WTC11 (cell line): ENCODE data around the gene COBL. TPM values are rescaled to one million over a fixed set of nuclear protein-coding genes. Genes with fewer than 3 reads are reported as not detected.

Experiments
- ATAC-seq: fragments of 200-7000 bp; cut with Tn5 transposase; 2 replicates; pipeline ENCODE4 v1.10.0; 2021; ENCODE audit warnings: mild to moderate bottlenecking, moderate library complexity
- CTCF ChIA-PET: fragments of 300-600 bp; sonication (Branson Sonifier 250); formaldehyde crosslinking; loops from one replicate; lab custom pipeline; 2021; ENCODE audit warnings: antibody characterized with exemption; lab: Charles Lee
- POLR2A ChIA-PET: fragments of 350-600 bp; sonication (Branson Sonifier 250); formaldehyde crosslinking; loops from one replicate; lab custom pipeline; 2021; ENCODE audit warnings: antibody characterized with exemption; lab: Charles Lee
- DNase-seq: peaks from one replicate; pipeline ENCODE4 v3.0.0; 2021; ENCODE audit warnings: low spot score
- H3K27ac Mint-ChIP-seq: 2 replicates; pipeline ENCODE4 v1.8.0; 2021; ENCODE audit warnings: mixed read lengths
- H3K27me3 Mint-ChIP-seq: 2 replicates; pipeline ENCODE4 v1.8.0; 2021; ENCODE audit warnings: low read depth, mild to moderate bottlenecking, moderate library complexity, mixed read lengths
- H3K36me3 Mint-ChIP-seq: 2 replicates; pipeline ENCODE4 v1.8.0; 2021; ENCODE audit warnings: mixed read lengths
- H3K4me1 Mint-ChIP-seq: 2 replicates; pipeline ENCODE4 v1.8.0; 2022; ENCODE audit warnings: mixed read lengths
- H3K4me3 Mint-ChIP-seq: 2 replicates; pipeline ENCODE4 v1.8.0; 2021; ENCODE audit warnings: mild to moderate bottlenecking, moderate library complexity, mixed read lengths
- H3K9me3 Mint-ChIP-seq: 2 replicates; pipeline ENCODE4 v1.8.0; 2021; ENCODE audit warnings: mixed read lengths
- FOXK1 ChIP-seq: sonication (generic); formaldehyde crosslinking; IDR thresholded peaks from 2 replicates; pipeline ENCODE4 v1.8.0; 2022; ENCODE audit warnings: mild to moderate bottlenecking, moderate library complexity, missing genetic modification reagents
- HMGA2 ChIP-seq: fragments of 250-450 bp; sonication (Bioruptor Pico); IDR thresholded peaks from 2 replicates; pipeline ENCODE4 v1.4.0; 2021; ENCODE audit warnings: mild to moderate bottlenecking, moderate library complexity
- JUN ChIP-seq: sonication (generic); formaldehyde crosslinking; IDR thresholded peaks from 2 replicates; pipeline ENCODE4 v1.8.0; 2023; ENCODE audit warnings: mild to moderate bottlenecking, missing genetic modification reagents
- KAT7 ChIP-seq: sonication (generic); formaldehyde crosslinking; IDR thresholded peaks from 2 replicates; pipeline ENCODE4 v1.8.1; 2023; ENCODE audit warnings: missing genetic modification reagents, mild to moderate bottlenecking, borderline replicate concordance
- NFE2L1 ChIP-seq: sonication (generic); formaldehyde crosslinking; IDR thresholded peaks from 2 replicates; pipeline ENCODE4 v1.8.1; 2023; ENCODE audit warnings: missing genetic modification reagents
- RELA ChIP-seq: sonication (generic); formaldehyde crosslinking; IDR thresholded peaks from 2 replicates; pipeline ENCODE4 v1.8.1; 2022; ENCODE audit warnings: missing genetic modification reagents, mild to moderate bottlenecking, borderline replicate concordance
- SMAD4 ChIP-seq: sonication (generic); formaldehyde crosslinking; IDR thresholded peaks from 2 replicates; pipeline ENCODE4 v1.8.0; 2022; ENCODE audit warnings: mild to moderate bottlenecking, missing genetic modification reagents
- ZNF121 ChIP-seq: sonication (generic); formaldehyde crosslinking; IDR thresholded peaks from 2 replicates; pipeline ENCODE4 v1.8.0; 2023; ENCODE audit warnings: missing genetic modification reagents
- total RNA-seq: library from RNA; stranded (reverse); gene quantifications from 3 replicates; pipeline ENCODE4 v1.2.3, GENCODE V29; 2021
- TF ChIP-seq, protein P1 (sequence below): sonication (generic); formaldehyde crosslinking; IDR thresholded peaks from 2 replicates; pipeline ENCODE4 v1.8.1; 2023; ENCODE audit warnings: mild to moderate bottlenecking, missing genetic modification reagents, borderline replicate concordance
- TF ChIP-seq, protein P2 (sequence below): sonication (generic); formaldehyde crosslinking; conservative IDR thresholded peaks from 2 replicates; pipeline ENCODE4 v1.8.1; 2022; ENCODE audit warnings: mild to moderate bottlenecking, missing genetic modification reagents
- TF ChIP-seq, protein P3 (sequence below): fragments of 250-450 bp; sonication (Bioruptor Pico); IDR thresholded peaks from 2 replicates; pipeline ENCODE4 v1.9.0; 2021; ENCODE audit warnings: mild to moderate bottlenecking
- TF ChIP-seq, protein P4 (sequence below): sonication (generic); formaldehyde crosslinking; IDR thresholded peaks from 2 replicates; pipeline ENCODE4 v1.8.1; 2022; ENCODE audit warnings: low read depth, missing genetic modification reagents, borderline replicate concordance
- TF ChIP-seq, protein P5 (sequence below): sonication (generic); formaldehyde crosslinking; IDR thresholded peaks from 2 replicates; pipeline ENCODE4 v1.8.0; 2022; ENCODE audit warnings: mild to moderate bottlenecking, missing genetic modification reagents
- TF ChIP-seq, protein P6 (sequence below): sonication (generic); formaldehyde crosslinking; IDR thresholded peaks from 2 replicates; pipeline ENCODE4 v1.8.0; 2022; ENCODE audit warnings: mild to moderate bottlenecking, missing genetic modification reagents
- TF ChIP-seq, protein P7 (sequence below): sonication (generic); formaldehyde crosslinking; IDR thresholded peaks from 2 replicates; pipeline ENCODE4 v1.8.0; 2023; ENCODE audit warnings: mild to moderate bottlenecking, missing genetic modification reagents

COBL gene
- total RNA-seq, 1 experiment from 2014 or later: 36.5 TPM

DNA sequence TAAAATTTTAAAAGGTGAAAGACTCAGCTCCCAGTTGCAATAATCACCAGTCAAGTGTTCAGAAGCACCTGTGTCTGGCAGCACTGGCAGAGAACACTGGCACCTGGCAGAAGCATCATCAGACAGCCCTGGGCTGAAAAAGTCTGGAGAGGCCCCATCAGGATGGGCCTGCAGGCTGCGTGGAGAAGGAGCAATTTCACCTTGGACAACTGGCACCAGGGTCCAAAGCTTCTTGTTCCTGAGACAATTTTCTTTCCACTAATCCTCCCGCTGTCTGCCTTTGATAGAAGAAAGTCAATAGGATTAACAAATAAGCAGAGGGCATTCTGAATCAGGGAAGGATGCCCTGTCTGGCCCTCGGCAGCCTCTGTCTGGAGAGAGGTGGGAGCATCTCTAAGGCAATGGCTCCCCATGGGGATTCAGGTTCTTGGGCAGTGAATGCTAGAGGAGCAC lies 6.5 kb downstream of the COBL start (continued):
- TF ChIP-seq, protein P1, sequence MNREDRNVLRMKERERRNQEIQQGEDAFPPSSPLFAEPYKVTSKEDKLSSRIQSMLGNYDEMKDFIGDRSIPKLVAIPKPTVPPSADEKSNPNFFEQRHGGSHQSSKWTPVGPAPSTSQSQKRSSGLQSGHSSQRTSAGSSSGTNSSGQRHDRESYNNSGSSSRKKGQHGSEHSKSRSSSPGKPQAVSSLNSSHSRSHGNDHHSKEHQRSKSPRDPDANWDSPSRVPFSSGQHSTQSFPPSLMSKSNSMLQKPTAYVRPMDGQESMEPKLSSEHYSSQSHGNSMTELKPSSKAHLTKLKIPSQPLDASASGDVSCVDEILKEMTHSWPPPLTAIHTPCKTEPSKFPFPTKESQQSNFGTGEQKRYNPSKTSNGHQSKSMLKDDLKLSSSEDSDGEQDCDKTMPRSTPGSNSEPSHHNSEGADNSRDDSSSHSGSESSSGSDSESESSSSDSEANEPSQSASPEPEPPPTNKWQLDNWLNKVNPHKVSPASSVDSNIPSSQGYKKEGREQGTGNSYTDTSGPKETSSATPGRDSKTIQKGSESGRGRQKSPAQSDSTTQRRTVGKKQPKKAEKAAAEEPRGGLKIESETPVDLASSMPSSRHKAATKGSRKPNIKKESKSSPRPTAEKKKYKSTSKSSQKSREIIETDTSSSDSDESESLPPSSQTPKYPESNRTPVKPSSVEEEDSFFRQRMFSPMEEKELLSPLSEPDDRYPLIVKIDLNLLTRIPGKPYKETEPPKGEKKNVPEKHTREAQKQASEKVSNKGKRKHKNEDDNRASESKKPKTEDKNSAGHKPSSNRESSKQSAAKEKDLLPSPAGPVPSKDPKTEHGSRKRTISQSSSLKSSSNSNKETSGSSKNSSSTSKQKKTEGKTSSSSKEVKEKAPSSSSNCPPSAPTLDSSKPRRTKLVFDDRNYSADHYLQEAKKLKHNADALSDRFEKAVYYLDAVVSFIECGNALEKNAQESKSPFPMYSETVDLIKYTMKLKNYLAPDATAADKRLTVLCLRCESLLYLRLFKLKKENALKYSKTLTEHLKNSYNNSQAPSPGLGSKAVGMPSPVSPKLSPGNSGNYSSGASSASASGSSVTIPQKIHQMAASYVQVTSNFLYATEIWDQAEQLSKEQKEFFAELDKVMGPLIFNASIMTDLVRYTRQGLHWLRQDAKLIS (CRISPR knock-in tag): no peak
- TF ChIP-seq, protein P2, sequence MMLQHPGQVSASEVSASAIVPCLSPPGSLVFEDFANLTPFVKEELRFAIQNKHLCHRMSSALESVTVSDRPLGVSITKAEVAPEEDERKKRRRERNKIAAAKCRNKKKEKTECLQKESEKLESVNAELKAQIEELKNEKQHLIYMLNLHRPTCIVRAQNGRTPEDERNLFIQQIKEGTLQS (CRISPR knock-in tag): no peak
- TF ChIP-seq, protein P3, sequence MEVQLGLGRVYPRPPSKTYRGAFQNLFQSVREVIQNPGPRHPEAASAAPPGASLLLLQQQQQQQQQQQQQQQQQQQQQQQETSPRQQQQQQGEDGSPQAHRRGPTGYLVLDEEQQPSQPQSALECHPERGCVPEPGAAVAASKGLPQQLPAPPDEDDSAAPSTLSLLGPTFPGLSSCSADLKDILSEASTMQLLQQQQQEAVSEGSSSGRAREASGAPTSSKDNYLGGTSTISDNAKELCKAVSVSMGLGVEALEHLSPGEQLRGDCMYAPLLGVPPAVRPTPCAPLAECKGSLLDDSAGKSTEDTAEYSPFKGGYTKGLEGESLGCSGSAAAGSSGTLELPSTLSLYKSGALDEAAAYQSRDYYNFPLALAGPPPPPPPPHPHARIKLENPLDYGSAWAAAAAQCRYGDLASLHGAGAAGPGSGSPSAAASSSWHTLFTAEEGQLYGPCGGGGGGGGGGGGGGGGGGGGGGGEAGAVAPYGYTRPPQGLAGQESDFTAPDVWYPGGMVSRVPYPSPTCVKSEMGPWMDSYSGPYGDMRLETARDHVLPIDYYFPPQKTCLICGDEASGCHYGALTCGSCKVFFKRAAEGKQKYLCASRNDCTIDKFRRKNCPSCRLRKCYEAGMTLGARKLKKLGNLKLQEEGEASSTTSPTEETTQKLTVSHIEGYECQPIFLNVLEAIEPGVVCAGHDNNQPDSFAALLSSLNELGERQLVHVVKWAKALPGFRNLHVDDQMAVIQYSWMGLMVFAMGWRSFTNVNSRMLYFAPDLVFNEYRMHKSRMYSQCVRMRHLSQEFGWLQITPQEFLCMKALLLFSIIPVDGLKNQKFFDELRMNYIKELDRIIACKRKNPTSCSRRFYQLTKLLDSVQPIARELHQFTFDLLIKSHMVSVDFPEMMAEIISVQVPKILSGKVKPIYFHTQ (CRISPR knock-in tag): no peak
- TF ChIP-seq FOXK1 (CRISPR knock-in tag): no peak

DNA sequence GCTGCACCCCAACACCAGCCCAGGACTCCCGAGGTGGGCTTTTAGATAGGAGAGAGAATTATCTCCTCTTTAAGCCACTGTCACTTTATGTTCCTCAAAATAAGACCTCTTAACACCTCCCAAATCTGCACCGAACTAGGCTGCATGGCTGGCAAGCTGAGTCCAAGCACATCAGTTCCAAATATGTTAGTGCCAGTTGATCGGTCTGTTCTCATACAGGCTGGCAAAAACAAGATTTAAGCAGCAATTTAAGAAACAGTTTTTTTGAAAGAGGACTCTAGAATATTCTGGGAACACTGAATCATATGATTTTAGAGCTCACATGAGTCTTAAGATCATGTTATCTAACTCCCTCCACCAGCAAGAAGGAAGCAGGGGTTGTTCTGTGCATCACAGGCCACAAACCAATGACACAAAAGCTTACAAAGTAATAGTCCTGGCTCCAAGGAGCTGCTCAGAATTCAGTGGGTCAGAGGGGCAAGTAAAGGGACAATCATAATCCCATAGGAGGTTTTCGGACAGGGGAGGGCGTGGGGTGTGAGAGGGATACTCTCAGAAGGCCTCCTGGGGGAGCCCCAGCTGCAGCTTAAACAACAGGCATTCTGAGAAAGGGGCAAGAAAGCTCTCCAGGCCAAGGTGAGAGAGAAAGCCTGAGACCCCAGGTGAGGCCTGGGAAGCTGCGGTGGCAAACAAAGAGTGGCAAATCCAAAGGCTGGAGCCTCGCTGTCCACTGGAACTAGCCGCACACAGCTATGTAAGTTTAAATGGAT lies 7.1 kb downstream of the COBL start:
- Mint-ChIP-seq H3K4me3 (no peak overlapping the region), H3K36me3 (no peaks in the 10 kb centered on the region), H3K27ac (peak overlapping the region; percentile 56; the same call in 1 of the 2 replicates), H3K27me3 (peaks cover 7% of the 10 kb centered on the region), H3K9me3 (no peaks in the 10 kb centered on the region), H3K4me1 (peaks cover 81% of the 10 kb centered on the region)
- TF ChIP-seq NFE2L1 (CRISPR knock-in tag): no peak
- TF ChIP-seq ZNF121 (CRISPR knock-in tag): no peak
- ChIA-PET CTCF (interaction anchor here (0.5 to 3.7 kb wide), 18 partner anchors 8 to 168 kb away, joined by 3 to 37 read pairs (median 5); no protein-coding TSS in a partner anchor), POLR2A (no interaction called here)
- DNase-seq: peak; percentile 36
- peak; percentile 61 for ATAC-seq

DNA sequence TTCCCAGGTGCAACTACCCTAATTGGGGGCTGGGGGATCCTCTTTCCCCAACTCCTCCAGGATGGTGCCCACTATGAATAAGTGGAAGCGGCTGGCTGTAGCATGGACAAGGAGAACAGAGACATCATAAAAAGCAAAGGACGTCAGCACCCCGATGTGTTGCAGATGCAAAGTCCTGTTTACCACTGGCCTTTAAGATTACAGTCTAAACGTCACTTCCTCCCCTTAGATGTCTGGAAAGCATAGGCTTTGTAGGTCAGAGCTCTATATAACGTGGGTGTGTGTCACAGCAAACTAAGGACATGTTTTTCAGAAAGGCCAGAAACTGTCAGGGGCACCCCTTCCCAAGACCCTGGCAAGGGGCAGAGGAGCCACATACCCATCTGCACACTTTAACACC lies 7.9 kb downstream of the COBL start:
- POLR2A ChIA-PET: no interaction called here
- Mint-ChIP-seq H3K4me1 (peaks cover 73% of the 10 kb centered on the region), H3K36me3 (no peaks in the 10 kb centered on the region), H3K27ac (peak overlapping the region; percentile 57), H3K27me3 (no peaks in the 10 kb centered on the region; the same call in 1 of the 2 replicates), H3K4me3 (no peak overlapping the region), H3K9me3 (no peaks in the 10 kb centered on the region)
- DNase-seq: no peak
- CTCF ChIA-PET: interaction anchor here (1.0 to 3.7 kb wide), 9 partner anchors 18 to 148 kb away, joined by 3 to 37 read pairs (median 6); no protein-coding TSS in a partner anchor
- ATAC-seq: no peak
- no peak for TF ChIP-seq SMAD4 (CRISPR knock-in tag)
- TF ChIP-seq, protein P4, sequence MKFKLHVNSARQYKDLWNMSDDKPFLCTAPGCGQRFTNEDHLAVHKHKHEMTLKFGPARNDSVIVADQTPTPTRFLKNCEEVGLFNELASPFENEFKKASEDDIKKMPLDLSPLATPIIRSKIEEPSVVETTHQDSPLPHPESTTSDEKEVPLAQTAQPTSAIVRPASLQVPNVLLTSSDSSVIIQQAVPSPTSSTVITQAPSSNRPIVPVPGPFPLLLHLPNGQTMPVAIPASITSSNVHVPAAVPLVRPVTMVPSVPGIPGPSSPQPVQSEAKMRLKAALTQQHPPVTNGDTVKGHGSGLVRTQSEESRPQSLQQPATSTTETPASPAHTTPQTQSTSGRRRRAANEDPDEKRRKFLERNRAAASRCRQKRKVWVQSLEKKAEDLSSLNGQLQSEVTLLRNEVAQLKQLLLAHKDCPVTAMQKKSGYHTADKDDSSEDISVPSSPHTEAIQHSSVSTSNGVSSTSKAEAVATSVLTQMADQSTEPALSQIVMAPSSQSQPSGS (CRISPR knock-in tag): no peak
- TF ChIP-seq, protein P5, sequence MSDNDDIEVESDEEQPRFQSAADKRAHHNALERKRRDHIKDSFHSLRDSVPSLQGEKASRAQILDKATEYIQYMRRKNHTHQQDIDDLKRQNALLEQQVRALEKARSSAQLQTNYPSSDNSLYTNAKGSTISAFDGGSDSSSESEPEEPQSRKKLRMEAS (CRISPR knock-in tag): no peak
- TF ChIP-seq HMGA2 (CRISPR knock-in tag): no peak
- TF ChIP-seq, protein P6, sequence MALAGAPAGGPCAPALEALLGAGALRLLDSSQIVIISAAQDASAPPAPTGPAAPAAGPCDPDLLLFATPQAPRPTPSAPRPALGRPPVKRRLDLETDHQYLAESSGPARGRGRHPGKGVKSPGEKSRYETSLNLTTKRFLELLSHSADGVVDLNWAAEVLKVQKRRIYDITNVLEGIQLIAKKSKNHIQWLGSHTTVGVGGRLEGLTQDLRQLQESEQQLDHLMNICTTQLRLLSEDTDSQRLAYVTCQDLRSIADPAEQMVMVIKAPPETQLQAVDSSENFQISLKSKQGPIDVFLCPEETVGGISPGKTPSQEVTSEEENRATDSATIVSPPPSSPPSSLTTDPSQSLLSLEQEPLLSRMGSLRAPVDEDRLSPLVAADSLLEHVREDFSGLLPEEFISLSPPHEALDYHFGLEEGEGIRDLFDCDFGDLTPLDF: no peak
- no peak for TF ChIP-seq KAT7 (CRISPR knock-in tag)
- no peak for TF ChIP-seq JUN (CRISPR knock-in tag)
- no peak for TF ChIP-seq FOXK1 (CRISPR knock-in tag)
- TF ChIP-seq, protein P7, sequence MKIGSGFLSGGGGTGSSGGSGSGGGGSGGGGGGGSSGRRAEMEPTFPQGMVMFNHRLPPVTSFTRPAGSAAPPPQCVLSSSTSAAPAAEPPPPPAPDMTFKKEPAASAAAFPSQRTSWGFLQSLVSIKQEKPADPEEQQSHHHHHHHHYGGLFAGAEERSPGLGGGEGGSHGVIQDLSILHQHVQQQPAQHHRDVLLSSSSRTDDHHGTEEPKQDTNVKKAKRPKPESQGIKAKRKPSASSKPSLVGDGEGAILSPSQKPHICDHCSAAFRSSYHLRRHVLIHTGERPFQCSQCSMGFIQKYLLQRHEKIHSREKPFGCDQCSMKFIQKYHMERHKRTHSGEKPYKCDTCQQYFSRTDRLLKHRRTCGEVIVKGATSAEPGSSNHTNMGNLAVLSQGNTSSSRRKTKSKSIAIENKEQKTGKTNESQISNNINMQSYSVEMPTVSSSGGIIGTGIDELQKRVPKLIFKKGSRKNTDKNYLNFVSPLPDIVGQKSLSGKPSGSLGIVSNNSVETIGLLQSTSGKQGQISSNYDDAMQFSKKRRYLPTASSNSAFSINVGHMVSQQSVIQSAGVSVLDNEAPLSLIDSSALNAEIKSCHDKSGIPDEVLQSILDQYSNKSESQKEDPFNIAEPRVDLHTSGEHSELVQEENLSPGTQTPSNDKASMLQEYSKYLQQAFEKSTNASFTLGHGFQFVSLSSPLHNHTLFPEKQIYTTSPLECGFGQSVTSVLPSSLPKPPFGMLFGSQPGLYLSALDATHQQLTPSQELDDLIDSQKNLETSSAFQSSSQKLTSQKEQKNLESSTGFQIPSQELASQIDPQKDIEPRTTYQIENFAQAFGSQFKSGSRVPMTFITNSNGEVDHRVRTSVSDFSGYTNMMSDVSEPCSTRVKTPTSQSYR (CRISPR knock-in tag): no peak
- TF ChIP-seq RELA (CRISPR knock-in tag): no peak
- TF ChIP-seq, protein P3 (CRISPR knock-in tag): no peak
